ENCODE data around the gene RNF181.
"Not testable (repeated sequence)": the region's sequence is repeated elsewhere in the genome, so short reads cannot be mapped to it uniquely, and the experiment has no call there.

RNF181 gene

DNA sequence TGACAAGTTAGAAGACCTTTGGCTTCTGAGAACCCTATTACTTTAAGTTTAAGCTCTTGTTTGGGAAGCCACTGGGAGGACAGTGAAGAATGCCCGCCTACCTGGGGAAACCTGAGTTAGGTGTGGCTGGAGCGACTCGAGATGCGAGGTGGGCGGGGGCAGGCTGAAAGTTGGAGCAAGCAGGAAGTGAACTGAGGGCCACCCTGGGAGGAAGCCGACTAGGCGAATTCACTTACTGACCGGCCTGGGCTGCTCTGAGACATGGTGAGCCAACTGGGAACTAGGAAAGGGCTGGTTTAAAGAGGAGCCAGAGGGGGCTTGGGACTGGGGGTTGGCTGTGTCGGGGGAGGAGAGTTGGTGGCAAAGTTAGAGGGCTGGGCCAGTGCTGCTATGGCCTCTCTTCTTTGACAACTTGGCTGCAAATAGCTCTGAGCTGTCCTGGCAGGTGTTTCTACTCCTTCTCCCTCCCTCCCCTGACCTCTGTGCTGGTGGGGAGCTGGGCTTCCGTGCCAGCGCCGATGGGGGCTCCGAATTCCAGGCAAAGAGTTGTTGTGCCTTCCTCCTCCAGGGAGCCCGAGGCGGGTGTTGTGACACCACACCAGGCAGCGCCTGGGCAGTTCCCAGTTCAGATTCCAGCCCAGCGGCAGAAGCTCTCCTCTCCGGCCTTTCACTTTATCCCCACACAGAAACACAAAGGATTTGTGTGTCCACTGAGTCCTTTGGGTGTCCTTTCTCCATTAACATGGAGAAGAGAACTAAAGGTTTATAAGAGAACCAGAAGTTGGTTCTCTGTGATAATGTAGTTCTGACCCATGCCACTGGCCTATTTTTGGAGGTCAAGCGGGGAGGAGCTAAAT, 17.9 kb upstream of the RNF181 start, which contains the start of gene VAMP8:
TSS of gene VAMP8 (plus strand) at position 201 of the 857 bp plus-strand sequence. CDS start at position 262, 61 bp downstream.
- DNase-seq, result no peak

DNA sequence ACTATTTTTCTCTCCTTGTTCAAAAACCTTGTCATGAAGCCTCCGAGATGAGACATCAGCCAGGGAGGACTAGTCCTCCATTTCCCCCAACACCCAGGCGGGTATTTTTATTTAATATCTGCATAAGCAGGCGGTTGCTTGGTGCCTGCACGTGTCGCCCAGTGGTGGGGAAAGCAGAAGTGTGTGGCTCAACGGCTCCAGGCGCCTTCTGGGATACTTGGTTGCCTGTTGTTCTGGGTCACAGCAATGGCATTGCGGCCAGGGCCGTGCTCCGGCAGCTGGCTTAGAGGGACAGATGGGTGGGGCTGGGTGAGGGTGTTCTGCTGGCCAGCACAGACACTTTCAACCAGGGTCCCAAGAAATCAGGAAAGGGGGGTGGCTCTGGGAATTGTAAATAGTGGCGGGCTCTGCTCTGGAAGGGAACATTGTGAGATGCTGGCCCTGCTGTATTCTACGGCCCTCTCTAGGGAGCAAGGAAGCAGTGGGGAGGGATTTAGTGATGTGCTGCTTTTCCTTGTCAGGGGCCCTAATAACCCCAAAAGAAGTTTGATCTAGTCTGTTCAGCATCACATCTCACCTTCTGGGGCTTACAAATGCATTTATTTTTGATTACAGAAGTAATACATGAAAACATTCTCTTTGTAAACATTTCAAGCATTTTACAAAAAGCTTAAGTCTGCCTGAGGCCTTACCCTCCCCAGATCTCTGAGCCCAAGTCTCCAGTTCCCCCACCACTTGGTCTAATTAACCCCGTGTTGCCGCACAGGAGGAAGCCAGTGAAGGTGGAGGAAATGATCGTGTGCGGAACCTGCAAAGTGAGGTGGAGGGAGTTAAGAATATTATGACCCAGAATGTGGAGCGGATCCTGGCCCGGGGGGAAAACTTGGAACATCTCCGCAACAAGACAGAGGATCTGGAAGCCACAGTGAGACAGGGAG, 17.0 kb upstream of the RNF181 start:
- no peak for DNase-seq

DNA sequence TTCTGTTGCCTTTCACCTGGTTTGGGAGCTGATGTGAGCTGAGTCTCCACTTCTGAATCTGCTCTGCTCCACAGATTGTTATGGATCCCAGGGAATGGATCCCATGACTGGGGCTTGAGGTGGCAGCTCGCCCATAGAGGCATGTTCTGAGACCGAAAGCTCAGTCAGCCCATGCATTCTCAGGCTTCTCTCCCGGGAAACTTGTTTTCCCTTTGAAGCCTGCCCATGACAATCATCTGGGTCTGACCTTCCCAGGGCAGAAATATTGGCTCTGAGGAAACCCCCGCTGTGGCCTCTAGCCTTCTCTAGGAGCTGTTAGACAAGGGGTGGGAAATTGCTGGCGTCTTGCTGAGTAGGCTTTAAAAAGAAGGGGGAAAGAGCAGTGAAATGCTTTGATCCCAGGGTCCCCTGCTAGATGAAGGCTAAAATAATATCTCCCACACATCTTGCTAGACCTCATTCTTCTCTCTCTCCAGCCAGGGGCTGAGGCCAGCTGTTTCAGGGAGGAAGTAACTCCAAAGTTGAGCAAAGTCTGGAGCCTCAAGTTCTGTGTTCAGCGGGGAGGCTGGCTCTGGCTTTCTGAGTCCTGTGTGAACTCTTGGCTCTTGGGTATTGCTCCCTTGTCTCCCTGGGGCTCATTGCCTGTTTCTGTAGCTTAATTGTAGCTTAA, 16.1 kb upstream of the RNF181 start:
- no peak for DNase-seq

GRCh38 chr2:85580206-85580605, 15.3 kb upstream of the RNF181 start:
- DNase-seq, result no peak

- no peak for DNase-seq
Observed at GRCh38 chr2:85582492-85582891, 13.1 kb upstream of the RNF181 start.

GRCh38 chr2:85583667-85584353, 11.7 kb upstream of the RNF181 start:
- DNase-seq, result no peak

- DNase-seq, result no peak
Observed at GRCh38 chr2:85584354-85584856, 11.1 kb upstream of the RNF181 start, which contains the start of gene VAMP5. VAMP5 (plus strand) TSS chr2:85584431; CDS start chr2:85584491, 60 bp downstream.

DNA sequence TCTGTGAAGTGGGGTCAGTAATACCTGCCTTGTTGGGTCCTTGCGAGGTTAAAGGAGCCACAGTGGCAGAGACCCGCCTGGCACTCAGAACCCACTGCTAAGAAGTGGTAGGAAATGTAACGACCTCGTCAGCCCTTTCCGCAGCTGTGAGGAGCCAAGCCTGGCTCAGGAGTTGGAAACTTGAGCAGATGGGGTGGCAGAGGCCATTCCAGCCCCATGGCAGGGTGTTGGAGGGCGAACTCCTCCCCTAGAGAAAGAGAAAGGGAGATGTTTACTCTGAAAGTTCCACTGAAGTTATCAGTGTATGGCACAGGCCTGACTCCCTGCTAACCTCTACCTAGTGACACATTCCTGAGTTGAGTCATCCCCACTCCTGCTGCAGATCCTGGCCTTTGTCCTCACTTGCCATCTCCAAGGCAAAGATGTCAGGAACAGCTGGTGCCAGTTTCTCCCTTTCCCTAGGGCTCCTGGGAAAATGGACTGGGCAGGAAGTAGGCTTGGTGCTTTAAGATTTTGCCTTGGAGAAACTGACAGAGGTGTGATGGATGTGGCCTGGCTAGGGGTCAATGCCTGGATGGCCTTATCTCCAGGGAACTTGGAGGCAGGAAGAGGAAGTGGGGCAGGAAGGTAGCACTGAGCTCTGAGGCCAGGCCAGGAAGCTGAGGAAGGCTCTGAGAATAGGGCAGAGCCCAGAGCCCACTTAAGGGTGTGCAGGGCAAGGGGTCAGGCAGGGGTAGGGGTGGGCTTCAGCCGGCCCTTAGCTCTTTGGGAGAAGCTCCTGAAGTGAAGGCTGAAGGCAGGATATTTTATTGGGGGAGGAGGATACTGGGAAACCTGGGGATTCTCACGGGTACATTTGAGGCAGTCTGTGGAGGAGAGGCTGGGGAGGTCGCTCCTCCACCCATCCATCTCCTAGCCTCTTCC, 10.4 kb upstream of the RNF181 start:
- no peak for DNase-seq

- DNase-seq, result no peak
Observed at GRCh38 chr2:85585781-85586105, 9.8 kb upstream of the RNF181 start.

- DNase-seq, result no peak
Observed at GRCh38 chr2:85588236-85588635, 7.3 kb upstream of the RNF181 start.

GRCh38 chr2:85588645-85589044, 6.9 kb upstream of the RNF181 start:
- no peak for DNase-seq

DNA sequence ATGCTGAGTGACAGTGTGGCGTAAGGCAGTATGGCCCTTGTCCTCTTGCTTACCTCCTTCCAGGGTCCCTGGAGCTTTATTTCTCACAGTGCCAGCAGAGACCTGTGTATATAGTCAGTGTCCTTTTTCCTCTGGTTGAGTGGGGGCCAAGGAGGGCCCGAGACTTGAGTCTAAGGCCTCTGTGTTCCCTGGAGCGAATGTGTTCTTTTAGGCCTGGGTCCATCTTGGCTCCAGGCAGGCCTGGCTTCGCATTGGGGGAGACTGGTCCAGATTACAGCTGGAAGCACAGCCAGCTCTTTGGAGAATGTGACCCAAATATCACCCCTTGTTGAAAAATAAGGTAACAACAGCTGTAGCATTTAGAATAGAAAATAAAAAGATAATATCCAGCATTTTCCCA, 6.4 kb upstream of the RNF181 start:
- no peak for DNase-seq

DNA sequence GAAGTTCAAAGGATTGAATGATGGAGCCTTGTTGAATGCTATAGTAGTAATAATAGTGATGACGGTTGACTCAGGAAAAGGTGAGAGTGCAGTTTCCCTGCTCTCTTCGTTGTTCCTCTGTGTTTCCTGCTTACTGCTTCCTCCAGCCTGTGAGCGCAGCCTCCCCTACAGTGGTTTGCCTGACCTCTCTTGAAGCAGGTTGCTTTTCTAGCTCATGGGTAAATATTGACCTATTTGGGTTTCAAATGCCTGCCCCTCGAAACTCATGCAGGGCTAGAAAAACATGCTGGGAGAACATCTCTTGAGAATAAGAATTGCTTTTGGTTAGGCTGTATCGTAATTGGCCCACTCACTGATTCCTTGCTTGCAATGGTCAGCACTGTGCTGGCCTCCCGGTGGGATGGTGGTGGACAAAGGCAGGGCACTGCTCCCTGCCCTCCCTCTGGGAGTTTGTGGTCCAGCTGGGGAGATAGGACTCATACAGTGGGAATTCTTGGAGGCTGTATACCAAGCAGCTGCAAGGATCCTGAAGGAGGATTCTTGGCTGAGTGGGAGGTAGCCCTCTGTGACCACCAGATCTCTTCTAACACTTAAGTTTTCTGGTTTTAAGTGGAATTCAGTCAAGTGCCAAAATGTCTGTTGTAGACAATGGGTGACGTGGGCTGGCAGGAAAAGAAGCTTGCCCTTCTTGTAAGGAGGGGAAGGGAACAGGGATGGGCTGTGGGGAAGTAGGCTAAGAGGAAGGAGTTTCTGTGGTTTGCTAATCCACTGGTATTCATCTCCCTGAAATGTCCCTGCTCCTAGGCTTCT, 5.4 kb upstream of the RNF181 start:
- DNase-seq, result no peak

DNA sequence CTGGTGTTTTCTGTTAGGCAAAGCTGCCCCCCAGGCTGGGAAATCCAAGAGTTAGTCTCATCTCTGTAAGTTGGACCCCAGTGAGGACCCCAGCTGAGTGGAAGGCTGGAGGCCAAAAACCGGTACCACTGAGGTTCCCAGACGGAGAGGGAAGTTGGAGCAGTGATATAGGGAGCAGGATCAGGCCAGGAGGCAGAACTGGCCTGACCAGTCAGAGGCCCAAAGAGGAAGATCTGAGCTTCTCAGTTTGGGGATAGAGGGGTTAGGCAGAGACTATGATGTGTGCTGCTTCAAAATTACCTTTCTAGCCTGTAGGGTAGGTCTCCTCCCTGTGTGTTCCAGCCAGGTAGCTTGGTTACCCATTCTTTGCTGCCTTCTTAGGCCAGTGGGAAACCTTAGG, 4.6 kb upstream of the RNF181 start:
- DNase-seq, result no peak

DNA sequence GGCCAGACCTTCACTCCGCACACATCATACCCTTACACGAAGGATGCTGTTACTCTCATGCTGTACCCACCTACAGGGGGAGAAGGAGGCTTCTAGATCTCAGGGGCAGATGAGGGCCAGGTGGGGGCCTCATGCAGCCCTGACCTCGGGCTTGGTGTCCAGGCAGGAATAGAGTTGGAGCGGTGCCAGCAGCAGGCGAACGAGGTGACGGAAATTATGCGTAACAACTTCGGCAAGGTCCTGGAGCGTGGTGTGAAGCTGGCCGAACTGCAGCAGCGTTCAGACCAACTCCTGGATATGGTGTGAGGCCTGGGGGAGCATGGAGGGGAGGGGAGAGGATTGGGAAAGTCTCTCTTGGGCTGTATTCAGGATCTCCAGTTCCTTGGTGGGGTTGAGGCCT, 4.0 kb upstream of the RNF181 start:
- DNase-seq, result no peak

GRCh38 chr2:85592299-85592698, 3.2 kb upstream of the RNF181 start:
- DNase-seq, result not testable (repeated sequence)

GRCh38 chr2:85593023-85593422, 2.5 kb upstream of the RNF181 start:
- no peak for DNase-seq

GRCh38 chr2:85594715-85595300, 737 bp upstream of the RNF181 start:
- DNase-seq, result no peak

DNA sequence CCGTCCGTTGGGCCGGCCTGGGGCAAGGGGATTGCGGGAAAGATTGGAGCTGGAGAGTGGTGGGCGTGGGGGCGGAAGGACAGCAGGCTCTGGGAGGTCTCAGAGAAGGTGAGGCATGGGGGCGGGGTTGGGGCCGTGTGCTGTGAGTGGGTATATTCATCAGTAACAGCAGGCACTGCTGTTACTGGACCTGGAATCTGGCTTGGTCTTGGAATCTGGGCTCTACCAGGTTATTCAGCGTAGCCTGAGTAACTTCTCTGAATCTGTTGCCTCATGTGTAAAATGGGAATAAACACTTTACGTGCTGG, 435 bp downstream of the RNF181 start:
- no peak for DNase-seq

- no peak for DNase-seq
Observed at GRCh38 chr2:85596486-85597143, 1.1 kb downstream of the RNF181 start.

Measured in NCI-H1417 treated with DMSO at 0.1 percent for 48 hours (cell line).